Ishikawa (cell line): ENCODE results near the gene FAM186B.
"Not testable (repeated sequence)": the region's sequence is repeated elsewhere in the genome, so short reads cannot be mapped to it uniquely, and the experiment has no call there.

ENCODE experiments used
- CEBPB ChIP-seq: IDR thresholded peaks from 2 replicates; pipeline ENCODE4 v1.6.1; 2012
- CREB1 ChIP-seq: IDR thresholded peaks from 2 replicates; pipeline ENCODE4 v1.6.1; 2012; ENCODE audit warnings: low read depth
- EGR1 ChIP-seq: IDR thresholded peaks from 2 replicates; pipeline ENCODE4 v1.6.1; 2012
- EP300 ChIP-seq: IDR thresholded peaks from 2 replicates; pipeline ENCODE4 v1.6.1; 2012; ENCODE audit warnings: borderline replicate concordance
- FOXM1 ChIP-seq: IDR thresholded peaks from 2 replicates; pipeline ENCODE4 v1.6.1; 2012; ENCODE audit warnings: low read depth, borderline replicate concordance
- NFIC ChIP-seq: IDR thresholded peaks from 2 replicates; pipeline ENCODE4 v1.6.1; 2012
- RAD21 ChIP-seq: IDR thresholded peaks from 2 replicates; pipeline ENCODE4 v1.6.1; 2012; ENCODE audit warnings: low read depth
- REST ChIP-seq: IDR thresholded peaks from 2 replicates; pipeline ENCODE4 v1.6.1; 2012; ENCODE audit warnings: low read depth, mild to moderate bottlenecking
- TAF1 ChIP-seq: IDR thresholded peaks from 2 replicates; pipeline ENCODE4 v1.6.1; 2012; ENCODE audit warnings: low read depth, mild to moderate bottlenecking
- TCF12 ChIP-seq: IDR thresholded peaks from 2 replicates; pipeline ENCODE4 v1.6.1; 2012; ENCODE audit warnings: low read depth
- TEAD4 ChIP-seq: IDR thresholded peaks from 2 replicates; pipeline ENCODE4 v1.6.1; 2012
- YY1 ChIP-seq: IDR thresholded peaks from 2 replicates; pipeline ENCODE4 v1.6.1; 2012; ENCODE audit warnings: low read depth
- ZBTB7A ChIP-seq: IDR thresholded peaks from 2 replicates; pipeline ENCODE4 v1.6.1; 2012; ENCODE audit warnings: low read depth
- TF ChIP-seq, protein P1 (sequence below): IDR thresholded peaks from 2 replicates; pipeline ENCODE4 v1.6.1; 2012
- TF ChIP-seq, protein P2 (sequence below): IDR thresholded peaks from 2 replicates; pipeline ENCODE4 v1.6.1; 2012

The FAM186B gene, protein sequence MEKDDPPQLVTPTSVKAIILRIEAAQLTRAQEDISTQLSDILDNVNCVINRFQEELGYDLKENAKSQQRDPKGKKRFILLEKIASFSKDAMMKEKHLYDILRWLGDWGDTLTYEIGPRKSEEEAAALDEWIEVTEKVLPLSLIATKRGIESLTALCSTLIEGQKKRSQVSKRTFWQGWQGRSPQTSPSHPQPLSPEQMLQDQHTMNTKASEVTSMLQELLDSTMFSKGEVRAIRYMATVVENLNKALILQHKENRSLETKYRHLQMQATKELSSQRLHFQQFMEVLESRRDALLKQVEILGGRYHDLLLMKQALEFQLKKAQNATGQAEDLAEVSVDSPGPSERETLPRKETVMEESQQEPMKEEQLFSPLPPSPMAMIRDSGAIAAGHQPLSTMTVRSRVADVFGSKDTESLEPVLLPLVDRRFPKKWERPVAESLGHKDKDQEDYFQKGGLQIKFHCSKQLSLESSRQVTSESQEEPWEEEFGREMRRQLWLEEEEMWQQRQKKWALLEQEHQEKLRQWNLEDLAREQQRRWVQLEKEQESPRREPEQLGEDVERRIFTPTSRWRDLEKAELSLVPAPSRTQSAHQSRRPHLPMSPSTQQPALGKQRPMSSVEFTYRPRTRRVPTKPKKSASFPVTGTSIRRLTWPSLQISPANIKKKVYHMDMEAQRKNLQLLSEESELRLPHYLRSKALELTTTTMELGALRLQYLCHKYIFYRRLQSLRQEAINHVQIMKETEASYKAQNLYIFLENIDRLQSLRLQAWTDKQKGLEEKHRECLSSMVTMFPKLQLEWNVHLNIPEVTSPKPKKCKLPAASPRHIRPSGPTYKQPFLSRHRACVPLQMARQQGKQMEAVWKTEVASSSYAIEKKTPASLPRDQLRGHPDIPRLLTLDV

DNA sequence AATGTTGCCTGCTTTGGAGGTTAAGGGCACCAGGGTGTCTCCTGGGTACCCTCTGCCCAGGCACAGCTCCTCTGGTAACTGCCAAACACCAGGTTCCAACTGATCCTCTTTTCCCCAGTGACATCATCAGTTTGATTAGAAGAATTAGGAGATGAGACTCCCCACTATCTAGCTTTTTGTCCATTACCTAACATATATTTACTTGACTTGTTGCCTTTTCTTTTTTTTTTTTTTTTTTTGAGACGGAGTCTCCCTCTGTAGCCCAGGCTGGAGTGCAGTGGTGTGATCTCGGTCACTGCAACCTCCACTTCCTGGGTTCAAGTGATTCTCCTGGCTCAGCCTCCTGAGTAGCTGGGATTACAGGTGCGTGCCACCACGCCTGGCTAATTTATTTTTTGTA lies at the start of gene FAM186B:
TSS of gene FAM186B (minus strand) at position 101 of the 400 bp plus-strand sequence. CDS start 162 bp downstream, outside the sequence.
- TF ChIP-seq TCF12, CEBPB: not testable (repeated sequence)
- TF ChIP-seq, protein P1, sequence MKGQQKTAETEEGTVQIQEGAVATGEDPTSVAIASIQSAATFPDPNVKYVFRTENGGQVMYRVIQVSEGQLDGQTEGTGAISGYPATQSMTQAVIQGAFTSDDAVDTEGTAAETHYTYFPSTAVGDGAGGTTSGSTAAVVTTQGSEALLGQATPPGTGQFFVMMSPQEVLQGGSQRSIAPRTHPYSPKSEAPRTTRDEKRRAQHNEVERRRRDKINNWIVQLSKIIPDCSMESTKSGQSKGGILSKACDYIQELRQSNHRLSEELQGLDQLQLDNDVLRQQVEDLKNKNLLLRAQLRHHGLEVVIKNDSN = not testable (repeated sequence)

DNA sequence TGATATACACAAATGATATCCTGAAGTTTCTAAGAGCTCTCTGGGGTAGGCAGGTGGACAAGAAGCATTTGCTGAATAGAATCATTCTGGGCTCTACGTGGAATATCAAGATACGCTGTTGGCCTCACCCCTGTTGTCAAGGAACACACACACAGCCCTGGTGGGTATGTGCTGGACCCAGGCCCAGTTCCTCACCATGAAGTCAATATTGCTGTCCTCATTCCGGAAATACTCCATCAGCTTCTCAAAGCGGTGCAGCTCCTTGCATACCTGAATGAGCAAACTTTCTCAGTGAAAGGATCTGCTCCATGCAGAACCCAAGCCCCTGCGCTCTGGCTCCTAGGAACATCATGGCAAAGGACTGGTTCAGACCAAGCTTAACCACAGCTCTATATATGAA lies 49.3 kb upstream of the FAM186B start:
- TF ChIP-seq TEAD4 (no peak), NFIC (no peak)

DNA sequence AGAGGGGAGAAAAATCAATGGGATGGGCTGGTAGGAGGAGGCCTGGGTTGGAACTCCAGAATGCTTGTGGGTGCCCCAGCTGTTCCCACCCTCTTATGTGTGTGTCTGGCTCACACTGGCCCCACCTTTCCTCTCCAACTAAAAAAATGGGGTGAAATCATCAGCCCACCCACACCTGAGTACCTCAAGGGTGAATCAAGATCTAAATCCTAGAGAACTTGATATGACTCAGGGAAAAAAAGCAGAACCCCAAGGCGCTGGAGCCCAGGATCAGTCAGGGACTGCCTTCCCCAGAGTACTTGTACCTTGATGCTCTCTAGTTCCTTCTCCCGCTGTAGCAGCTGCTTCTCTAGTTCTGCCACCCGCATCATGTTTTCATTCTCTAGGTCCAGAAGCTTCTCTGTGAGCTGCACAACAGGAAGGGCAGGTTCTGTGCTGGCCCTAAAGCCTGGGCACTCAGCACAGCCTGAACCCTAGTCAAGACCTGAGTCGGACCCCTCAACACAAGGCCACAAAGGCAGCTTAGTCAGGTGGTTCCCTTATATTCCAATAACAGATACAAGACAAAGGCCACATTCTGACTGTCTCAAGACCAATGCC lies 47.6 kb upstream of the FAM186B start:
- TF ChIP-seq ZBTB7A = no peak
- no peak for TF ChIP-seq FOXM1
- no peak for TF ChIP-seq CREB1
- TF ChIP-seq REST = no peak
- TF ChIP-seq EGR1 = no peak
- no peak for TF ChIP-seq TEAD4
- no peak for TF ChIP-seq YY1
- TF ChIP-seq, protein P1 = no peak
- no peak for TF ChIP-seq RAD21
- TF ChIP-seq TCF12 = no peak
- no peak for TF ChIP-seq NFIC
- TF ChIP-seq EP300 = no peak
- TF ChIP-seq TAF1 = no peak

GRCh38 chr12:49651855-49652254 lies 46.4 kb upstream of the FAM186B start:
- TF ChIP-seq REST (no peak), CREB1 (no peak), TEAD4 (no peak), ZBTB7A (no peak), NFIC (no peak), TCF12 (no peak)
- TF ChIP-seq, protein P2, sequence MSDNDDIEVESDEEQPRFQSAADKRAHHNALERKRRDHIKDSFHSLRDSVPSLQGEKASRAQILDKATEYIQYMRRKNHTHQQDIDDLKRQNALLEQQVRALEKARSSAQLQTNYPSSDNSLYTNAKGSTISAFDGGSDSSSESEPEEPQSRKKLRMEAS = no peak

DNA sequence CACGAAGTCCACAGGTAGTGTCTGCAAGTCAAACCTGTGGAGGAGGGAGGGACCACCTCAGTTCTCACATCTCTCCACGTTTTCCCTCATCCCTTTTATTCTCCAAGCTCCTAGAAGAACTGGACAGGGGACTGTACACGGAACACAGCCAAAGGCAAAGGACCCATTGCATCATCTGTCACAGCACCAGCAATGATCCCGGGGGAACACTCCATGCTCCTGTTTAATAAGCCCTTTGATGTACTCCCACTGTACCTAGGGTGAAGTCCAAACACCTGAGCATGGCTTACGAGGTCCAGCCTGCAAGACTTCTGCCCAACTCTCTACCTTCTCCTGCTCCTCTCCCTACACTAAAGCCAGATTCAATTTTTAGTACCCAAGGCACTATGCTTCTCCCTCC lies 44.5 kb upstream of the FAM186B start:
- no peak for TF ChIP-seq CEBPB
- no peak for TF ChIP-seq ZBTB7A
- TF ChIP-seq, protein P2 = no peak
- no peak for TF ChIP-seq EGR1

- TF ChIP-seq REST (no peak), ZBTB7A (no peak), TEAD4 (no peak), FOXM1 (no peak), EP300 (no peak), NFIC (no peak), TCF12 (no peak), CREB1 (no peak), CEBPB (no peak), YY1 (no peak)
These were observed 44.0 kb upstream of the FAM186B start for GRCh38 chr12:49649445-49649844.
